ENCODE data around the gene VPS13D. TPM values are rescaled to one million over a fixed set of nuclear protein-coding genes. Genes with fewer than 3 reads are reported as not detected.
"Not testable (repeated sequence)": the region's sequence is repeated elsewhere in the genome, so short reads cannot be mapped to it uniquely, and the experiment has no call there.

The VPS13D gene
- total RNA-seq, 1 donor from 2014 or later = 81.7 TPM

GRCh38 chr1:12469990-12470389 is 240.2 kb downstream of the VPS13D start:
- H3K4me1 ChIP-seq = peaks cover 59% of the 10 kb centered on the region
- H3K36me3 ChIP-seq = no peaks in the 10 kb centered on the region
- intact Hi-C loops (cut with DNase I) = no loop called here
- no peak for TF ChIP-seq CTCF (IDR thresholded peaks at IDR 0.05)
- ATAC-seq (no peak), DNase-seq (no peak)
- no peak overlapping the region for H3K4me3 ChIP-seq
- H3K9me3 ChIP-seq = no peaks in the 10 kb centered on the region
- H3K27ac ChIP-seq = no peak overlapping the region
- no peaks in the 10 kb centered on the region for H3K27me3 ChIP-seq (ENCODE audit: low read depth)

- H3K27ac ChIP-seq; H3K9me3 ChIP-seq; ATAC-seq; H3K36me3 ChIP-seq; H3K27me3 ChIP-seq (ENCODE audit: low read depth); intact Hi-C loops (cut with DNase I); H3K4me3 ChIP-seq; DNase-seq: not testable (repeated sequence)
- peaks cover 59% of the 10 kb centered on the region for H3K4me1 ChIP-seq
Measured at GRCh38 chr1:12470916-12471315, 241.1 kb downstream of the VPS13D start.

- intact Hi-C loops (cut with DNase I) = no loop called here
- H3K36me3 ChIP-seq = no peaks in the 10 kb centered on the region
- peaks cover 73% of the 10 kb centered on the region for H3K4me1 ChIP-seq
- ATAC-seq = no peak
- no peaks in the 10 kb centered on the region for H3K9me3 ChIP-seq
- no peaks in the 10 kb centered on the region for H3K27me3 ChIP-seq (ENCODE audit: low read depth)
- peak overlapping the region; percentile 51 for H3K27ac ChIP-seq
- no peak for TF ChIP-seq CTCF (IDR thresholded peaks at IDR 0.05)
- DNase-seq = no peak
- H3K4me3 ChIP-seq = no peak overlapping the region
Measured at GRCh38 chr1:12472156-12472797, 242.4 kb downstream of the VPS13D start.

- no peak for DNase-seq
- peak; percentile 23 to 25 for ATAC-seq
- intact Hi-C loops (cut with DNase I) = no loop called here
- Histone ChIP-seq H3K4me1 (peaks cover 80% of the 10 kb centered on the region), H3K27me3 (ENCODE audit: low read depth) (no peaks in the 10 kb centered on the region), H3K27ac (peak overlapping the region; percentile 51), H3K4me3 (no peak overlapping the region), H3K9me3 (no peaks in the 10 kb centered on the region), H3K36me3 (no peaks in the 10 kb centered on the region)
- TF ChIP-seq CTCF (IDR thresholded peaks at IDR 0.05) = no peak
Measured at GRCh38 chr1:12472798-12473551, 243.1 kb downstream of the VPS13D start.

- intact Hi-C loops (cut with DNase I) = no loop called here
- Histone ChIP-seq H3K27ac (peak overlapping the region; percentile 51), H3K27me3 (ENCODE audit: low read depth) (no peaks in the 10 kb centered on the region), H3K4me3 (no peak overlapping the region), H3K4me1 (peaks cover 88% of the 10 kb centered on the region), H3K36me3 (no peaks in the 10 kb centered on the region), H3K9me3 (no peaks in the 10 kb centered on the region)
- no peak for ATAC-seq
- TF ChIP-seq CTCF (IDR thresholded peaks at IDR 0.05) = no peak
- no peak for DNase-seq
Measured at GRCh38 chr1:12473596-12474362, 243.9 kb downstream of the VPS13D start.

Data from lower lobe of right lung (tissue), 2 donors.